SH-SY5Y (cell line): ENCODE data around the gene HS3ST5.

Source experiments
- GATA2 ChIP-seq: IDR thresholded peaks from 2 replicates; pipeline ENCODE4 v1.6.1; 2011; ENCODE audit warnings: mild to moderate bottlenecking, low read depth, low read length
- GATA3 ChIP-seq: IDR thresholded peaks from 2 replicates; pipeline ENCODE4 v1.6.1; 2011; ENCODE audit warnings: low read depth, mild to moderate bottlenecking, low read length, moderate library complexity

DNA sequence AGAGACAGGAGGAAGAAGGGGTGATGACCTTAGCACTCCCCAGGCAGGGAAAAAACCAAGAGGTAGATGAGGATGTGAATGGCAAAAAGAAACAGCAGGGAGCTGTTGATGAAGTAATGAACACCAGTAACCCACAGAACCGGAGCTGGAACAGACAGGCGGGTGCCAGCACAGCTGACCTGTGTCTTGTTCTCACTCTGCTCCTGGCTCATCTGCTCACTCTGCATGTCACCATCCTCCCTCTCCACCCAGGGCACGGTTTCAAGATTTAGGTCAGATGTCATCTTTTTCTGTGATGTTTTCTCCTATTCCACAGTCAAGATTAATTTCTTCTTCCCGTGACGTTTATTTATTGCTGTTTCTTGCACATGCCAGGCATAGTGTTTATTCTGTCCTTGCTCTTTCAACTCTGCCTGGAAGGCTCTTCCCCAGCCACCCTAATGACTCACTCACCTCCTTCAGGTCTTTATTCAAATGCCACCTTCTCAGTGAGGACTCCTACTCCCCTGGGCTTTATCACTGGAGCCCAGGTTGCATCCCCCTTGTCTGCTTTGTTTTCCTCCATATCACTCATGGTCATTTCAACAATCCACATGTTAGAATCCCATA lies 207.4 kb downstream of the HS3ST5 start:
- no peak for TF ChIP-seq GATA3
- TF ChIP-seq GATA2 = no peak
